ENCODE results near the gene SLC6A1. TPM values are rescaled to one million over a fixed set of nuclear protein-coding genes. Genes with fewer than 3 reads are reported as not detected.

The SLC6A1 gene
- total and polyA plus RNA-seq, 4 donors, result 16.0 to 71.9 (median 33.8) TPM

DNA sequence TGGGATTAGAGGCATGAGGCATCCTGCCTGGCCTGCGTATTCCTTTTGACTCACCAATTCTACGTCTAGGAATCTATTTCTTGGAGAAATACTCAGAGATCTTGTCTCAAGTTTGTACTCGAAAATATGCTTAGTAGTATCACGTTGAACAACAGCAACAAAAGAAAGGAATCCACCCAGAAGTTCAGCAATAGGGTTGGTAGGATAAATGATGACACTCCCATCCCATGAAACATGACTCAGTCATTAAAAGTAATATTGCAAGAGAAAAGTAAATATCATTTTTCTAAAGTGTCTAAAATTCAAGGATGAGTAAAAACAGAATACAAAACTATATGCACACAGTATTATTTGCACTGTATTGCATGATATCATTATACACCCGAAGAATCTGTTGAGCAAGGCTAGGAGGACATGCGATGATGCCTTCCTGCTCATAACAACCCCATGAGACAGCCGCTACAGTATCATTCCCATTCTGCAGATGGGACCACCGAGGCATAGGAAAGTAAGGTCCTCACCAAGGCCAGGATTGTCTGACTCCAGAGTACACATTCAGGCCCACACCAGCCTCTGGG lies 61.5 kb downstream of the SLC6A1 start:
- 86% methylated on average over 8 of the region's 8 CpGs for WGBS
- Histone ChIP-seq H3K4me1 (ENCODE audit: control insufficient read depth in 4 of 4, insufficient read depth in 4 of 4, low read length in 3 of 4) (no peaks in the 10 kb centered on the region), H3K9me3 (ENCODE audit: control insufficient read depth in 4 of 4, low read length in 3 of 4) (no peaks in the 10 kb centered on the region), H3K36me3 (ENCODE audit: control insufficient read depth in 4 of 4, insufficient read depth in 3 of 4, low read depth in 1 of 4, low read length in 3 of 4) (no peaks in the 10 kb centered on the region), H3K4me3 (ENCODE audit: low read depth in 1 of 3, low read length in 3 of 3) (no peak overlapping the region), H3K27ac (ENCODE audit: low read depth in 1 of 2, low read length in 2 of 2) (no peak overlapping the region), H3K27me3 (ENCODE audit: control insufficient read depth in 4 of 4, insufficient read depth in 4 of 4, low read length in 3 of 4) (peaks cover 0 to 2% (median under 1%) of the 10 kb centered on the region in 4 donors), H3K9ac (ENCODE audit: low read depth in 1 of 2, low read length in 2 of 2) (no peak overlapping the region)
- no peak for DNase-seq (ENCODE audit: low spot score)
- TF ChIP-seq, protein P1, sequence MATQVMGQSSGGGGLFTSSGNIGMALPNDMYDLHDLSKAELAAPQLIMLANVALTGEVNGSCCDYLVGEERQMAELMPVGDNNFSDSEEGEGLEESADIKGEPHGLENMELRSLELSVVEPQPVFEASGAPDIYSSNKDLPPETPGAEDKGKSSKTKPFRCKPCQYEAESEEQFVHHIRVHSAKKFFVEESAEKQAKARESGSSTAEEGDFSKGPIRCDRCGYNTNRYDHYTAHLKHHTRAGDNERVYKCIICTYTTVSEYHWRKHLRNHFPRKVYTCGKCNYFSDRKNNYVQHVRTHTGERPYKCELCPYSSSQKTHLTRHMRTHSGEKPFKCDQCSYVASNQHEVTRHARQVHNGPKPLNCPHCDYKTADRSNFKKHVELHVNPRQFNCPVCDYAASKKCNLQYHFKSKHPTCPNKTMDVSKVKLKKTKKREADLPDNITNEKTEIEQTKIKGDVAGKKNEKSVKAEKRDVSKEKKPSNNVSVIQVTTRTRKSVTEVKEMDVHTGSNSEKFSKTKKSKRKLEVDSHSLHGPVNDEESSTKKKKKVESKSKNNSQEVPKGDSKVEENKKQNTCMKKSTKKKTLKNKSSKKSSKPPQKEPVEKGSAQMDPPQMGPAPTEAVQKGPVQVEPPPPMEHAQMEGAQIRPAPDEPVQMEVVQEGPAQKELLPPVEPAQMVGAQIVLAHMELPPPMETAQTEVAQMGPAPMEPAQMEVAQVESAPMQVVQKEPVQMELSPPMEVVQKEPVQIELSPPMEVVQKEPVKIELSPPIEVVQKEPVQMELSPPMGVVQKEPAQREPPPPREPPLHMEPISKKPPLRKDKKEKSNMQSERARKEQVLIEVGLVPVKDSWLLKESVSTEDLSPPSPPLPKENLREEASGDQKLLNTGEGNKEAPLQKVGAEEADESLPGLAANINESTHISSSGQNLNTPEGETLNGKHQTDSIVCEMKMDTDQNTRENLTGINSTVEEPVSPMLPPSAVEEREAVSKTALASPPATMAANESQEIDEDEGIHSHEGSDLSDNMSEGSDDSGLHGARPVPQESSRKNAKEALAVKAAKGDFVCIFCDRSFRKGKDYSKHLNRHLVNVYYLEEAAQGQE (IDR thresholded peaks at IDR 0.05), result no peak
- TF ChIP-seq, protein P2, sequence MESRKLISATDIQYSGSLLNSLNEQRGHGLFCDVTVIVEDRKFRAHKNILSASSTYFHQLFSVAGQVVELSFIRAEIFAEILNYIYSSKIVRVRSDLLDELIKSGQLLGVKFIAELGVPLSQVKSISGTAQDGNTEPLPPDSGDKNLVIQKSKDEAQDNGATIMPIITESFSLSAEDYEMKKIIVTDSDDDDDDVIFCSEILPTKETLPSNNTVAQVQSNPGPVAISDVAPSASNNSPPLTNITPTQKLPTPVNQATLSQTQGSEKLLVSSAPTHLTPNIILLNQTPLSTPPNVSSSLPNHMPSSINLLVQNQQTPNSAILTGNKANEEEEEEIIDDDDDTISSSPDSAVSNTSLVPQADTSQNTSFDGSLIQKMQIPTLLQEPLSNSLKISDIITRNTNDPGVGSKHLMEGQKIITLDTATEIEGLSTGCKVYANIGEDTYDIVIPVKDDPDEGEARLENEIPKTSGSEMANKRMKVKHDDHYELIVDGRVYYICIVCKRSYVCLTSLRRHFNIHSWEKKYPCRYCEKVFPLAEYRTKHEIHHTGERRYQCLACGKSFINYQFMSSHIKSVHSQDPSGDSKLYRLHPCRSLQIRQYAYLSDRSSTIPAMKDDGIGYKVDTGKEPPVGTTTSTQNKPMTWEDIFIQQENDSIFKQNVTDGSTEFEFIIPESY (IDR thresholded peaks at IDR 0.05), result no peak
- no peak for TF ChIP-seq NR2F2 (IDR thresholded peaks at IDR 0.05)
- no peak for TF ChIP-seq HNF4G (IDR thresholded peaks at IDR 0.05)
- no peak for TF ChIP-seq YY1 (IDR thresholded peaks at IDR 0.05)
- no peak for TF ChIP-seq EGR1 (IDR thresholded peaks at IDR 0.05; ENCODE audit: low read depth in 2 of 2)
- TF ChIP-seq, protein P3, sequence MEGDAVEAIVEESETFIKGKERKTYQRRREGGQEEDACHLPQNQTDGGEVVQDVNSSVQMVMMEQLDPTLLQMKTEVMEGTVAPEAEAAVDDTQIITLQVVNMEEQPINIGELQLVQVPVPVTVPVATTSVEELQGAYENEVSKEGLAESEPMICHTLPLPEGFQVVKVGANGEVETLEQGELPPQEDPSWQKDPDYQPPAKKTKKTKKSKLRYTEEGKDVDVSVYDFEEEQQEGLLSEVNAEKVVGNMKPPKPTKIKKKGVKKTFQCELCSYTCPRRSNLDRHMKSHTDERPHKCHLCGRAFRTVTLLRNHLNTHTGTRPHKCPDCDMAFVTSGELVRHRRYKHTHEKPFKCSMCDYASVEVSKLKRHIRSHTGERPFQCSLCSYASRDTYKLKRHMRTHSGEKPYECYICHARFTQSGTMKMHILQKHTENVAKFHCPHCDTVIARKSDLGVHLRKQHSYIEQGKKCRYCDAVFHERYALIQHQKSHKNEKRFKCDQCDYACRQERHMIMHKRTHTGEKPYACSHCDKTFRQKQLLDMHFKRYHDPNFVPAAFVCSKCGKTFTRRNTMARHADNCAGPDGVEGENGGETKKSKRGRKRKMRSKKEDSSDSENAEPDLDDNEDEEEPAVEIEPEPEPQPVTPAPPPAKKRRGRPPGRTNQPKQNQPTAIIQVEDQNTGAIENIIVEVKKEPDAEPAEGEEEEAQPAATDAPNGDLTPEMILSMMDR (IDR thresholded peaks at IDR 0.05; ENCODE audit: low read depth, low read length, missing input control), result no peak
- TF ChIP-seq GABPA (IDR thresholded peaks at IDR 0.05 in 1 of 2, conservative IDR thresholded peaks at IDR 0.05 in 1 of 2), result no peak
- no peak for TF ChIP-seq RAD21 (IDR thresholded peaks at IDR 0.05)
- TF ChIP-seq JUND (IDR thresholded peaks at IDR 0.05), result no peak

DNA sequence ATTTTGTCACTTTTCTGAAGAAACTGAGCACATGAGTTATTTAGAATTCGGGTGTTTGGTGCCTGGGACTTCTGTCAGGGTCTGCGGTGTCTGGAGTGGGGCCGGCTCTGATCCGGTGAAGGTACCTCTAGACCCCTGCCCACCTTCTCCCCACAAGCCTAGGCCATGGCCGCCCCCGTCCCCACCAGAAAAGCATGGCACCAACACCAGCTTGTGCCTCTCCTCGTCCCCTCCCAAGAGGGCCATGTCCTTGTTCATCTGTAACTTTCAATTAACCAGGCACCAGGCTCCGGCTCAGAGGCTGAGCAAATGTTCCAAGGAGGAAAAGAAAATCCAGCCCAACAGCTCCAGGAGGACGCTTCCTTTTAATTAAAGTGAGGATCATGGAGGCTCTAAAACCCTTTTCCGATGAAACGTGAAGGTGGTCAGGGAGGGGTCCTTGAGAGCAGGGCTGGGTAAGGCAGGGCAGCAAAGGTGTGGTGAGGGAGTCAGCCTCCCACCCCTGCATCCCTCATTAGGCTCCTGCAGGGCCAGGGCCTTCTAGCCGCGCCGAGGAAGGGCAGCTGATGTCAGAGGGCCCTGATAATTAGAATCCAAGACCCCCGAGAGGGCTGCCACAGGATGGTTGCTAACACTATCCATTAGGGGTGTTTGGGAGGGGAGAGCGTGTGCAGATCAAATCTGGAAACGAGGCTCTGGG lies 62.3 kb downstream of the SLC6A1 start:
- 90% methylated on average over 17 of the region's 17 CpGs for WGBS
- H3K4me1 ChIP-seq (ENCODE audit: control insufficient read depth in 4 of 4, insufficient read depth in 4 of 4, low read length in 3 of 4), result no peaks in the 10 kb centered on the region
- DNase-seq (ENCODE audit: low spot score), result no peak
- no peak overlapping the region for H3K27ac ChIP-seq (ENCODE audit: low read depth in 1 of 2, low read length in 2 of 2)
- H3K4me3 ChIP-seq (ENCODE audit: low read depth in 1 of 3, low read length in 3 of 3), result no peak overlapping the region
- H3K9ac ChIP-seq (ENCODE audit: low read depth in 1 of 2, low read length in 2 of 2), result no peak overlapping the region
- H3K36me3 ChIP-seq (ENCODE audit: control insufficient read depth in 4 of 4, insufficient read depth in 3 of 4, low read depth in 1 of 4, low read length in 3 of 4), result no peaks in the 10 kb centered on the region
- no peaks in the 10 kb centered on the region for H3K9me3 ChIP-seq (ENCODE audit: control insufficient read depth in 4 of 4, low read length in 3 of 4)
- TF ChIP-seq RXRA (IDR thresholded peaks at IDR 0.05) (no peak), SP1 (IDR thresholded peaks at IDR 0.05) (no peak), FOXA2 (IDR thresholded peaks at IDR 0.05) (no peak), FOXA1 (IDR thresholded peaks at IDR 0.05) (no peak), RAD21 (IDR thresholded peaks at IDR 0.05) (no peak)
- TF ChIP-seq, protein P4, sequence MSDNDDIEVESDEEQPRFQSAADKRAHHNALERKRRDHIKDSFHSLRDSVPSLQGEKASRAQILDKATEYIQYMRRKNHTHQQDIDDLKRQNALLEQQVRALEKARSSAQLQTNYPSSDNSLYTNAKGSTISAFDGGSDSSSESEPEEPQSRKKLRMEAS (IDR thresholded peaks at IDR 0.05), result no peak
- TF ChIP-seq, protein P2 (IDR thresholded peaks at IDR 0.05), result no peak
- TF ChIP-seq, protein P3 (IDR thresholded peaks at IDR 0.05; ENCODE audit: low read depth, low read length, missing input control), result no peak
- TF ChIP-seq, protein P5, sequence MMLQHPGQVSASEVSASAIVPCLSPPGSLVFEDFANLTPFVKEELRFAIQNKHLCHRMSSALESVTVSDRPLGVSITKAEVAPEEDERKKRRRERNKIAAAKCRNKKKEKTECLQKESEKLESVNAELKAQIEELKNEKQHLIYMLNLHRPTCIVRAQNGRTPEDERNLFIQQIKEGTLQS (IDR thresholded peaks at IDR 0.05), result no peak
- peaks cover 0 to 5% (median 1%) of the 10 kb centered on the region in 4 donors for H3K27me3 ChIP-seq (ENCODE audit: control insufficient read depth in 4 of 4, insufficient read depth in 4 of 4, low read length in 3 of 4)

Data from liver (tissue), 9 donors.